Measurements from ENCODE around the gene TGFA.

GRCh38 chr2:70534183-70534836 is 19.3 kb downstream of the TGFA start:
- no peak for TF ChIP-seq ZNF560 (tag by site-specific recombination; IDR thresholded peaks at IDR 0.05; ENCODE audit: borderline replicate concordance)
- no peak for TF ChIP-seq YY2 (tag by site-specific recombination; IDR thresholded peaks at IDR 0.05)
- TF ChIP-seq ZNF416 (tag by site-specific recombination; IDR thresholded peaks at IDR 0.05): no peak
- TF ChIP-seq ZNF670 (tag by site-specific recombination; IDR thresholded peaks at IDR 0.05; ENCODE audit: low read depth): no peak
- TF ChIP-seq CTCF (tag by site-specific recombination; IDR thresholded peaks at IDR 0.05): no peak
- TF ChIP-seq ATF2 (tag by site-specific recombination; IDR thresholded peaks at IDR 0.05; ENCODE audit: low read depth): no peak
- no peak for TF ChIP-seq ZSCAN18 (tag by site-specific recombination; IDR thresholded peaks at IDR 0.05)
- TF ChIP-seq ZFP41 (tag by site-specific recombination; IDR thresholded peaks at IDR 0.05; ENCODE audit: borderline replicate concordance): no peak
- no peak for TF ChIP-seq MEIS1 (CRISPR knock-in tag; IDR thresholded peaks at IDR 0.05; ENCODE audit: borderline replicate concordance)
- TF ChIP-seq ZNF223 (tag by site-specific recombination; IDR thresholded peaks at IDR 0.05): no peak
- TF ChIP-seq HOXD13 (CRISPR knock-in tag; IDR thresholded peaks at IDR 0.05; ENCODE audit: borderline replicate concordance): no peak
- no peak for TF ChIP-seq REST (tag by site-specific recombination; IDR thresholded peaks at IDR 0.05)
- TF ChIP-seq ZBTB49 (tag by site-specific recombination; IDR thresholded peaks at IDR 0.05; ENCODE audit: low read depth): no peak
- no peak for TF ChIP-seq ZBTB21 (tag by site-specific recombination; IDR thresholded peaks at IDR 0.05)

Data from HEK293 (cell line).